DND-41 (cell line): ENCODE results near the gene MYB.

ENCODE experiments used
- EZH2 ChIP-seq: IDR thresholded peaks from 3 replicates; pipeline ENCODE4 v1.6.1; 2012; ENCODE audit warnings: borderline replicate concordance, low read depth, mild to moderate bottlenecking, moderate library complexity, low read length, inconsistent platforms; ENCODE audit not compliant: severe bottlenecking
- TF ChIP-seq, protein P1 (sequence below): IDR thresholded peaks from 2 replicates; pipeline ENCODE4 v1.5.1; 2012; ENCODE audit warnings: borderline replicate concordance, low read length, moderate library complexity, mild to moderate bottlenecking; ENCODE audit not compliant: poor library complexity, severe bottlenecking; ENCODE audit errors: extremely low read depth

- TF ChIP-seq, protein P1, sequence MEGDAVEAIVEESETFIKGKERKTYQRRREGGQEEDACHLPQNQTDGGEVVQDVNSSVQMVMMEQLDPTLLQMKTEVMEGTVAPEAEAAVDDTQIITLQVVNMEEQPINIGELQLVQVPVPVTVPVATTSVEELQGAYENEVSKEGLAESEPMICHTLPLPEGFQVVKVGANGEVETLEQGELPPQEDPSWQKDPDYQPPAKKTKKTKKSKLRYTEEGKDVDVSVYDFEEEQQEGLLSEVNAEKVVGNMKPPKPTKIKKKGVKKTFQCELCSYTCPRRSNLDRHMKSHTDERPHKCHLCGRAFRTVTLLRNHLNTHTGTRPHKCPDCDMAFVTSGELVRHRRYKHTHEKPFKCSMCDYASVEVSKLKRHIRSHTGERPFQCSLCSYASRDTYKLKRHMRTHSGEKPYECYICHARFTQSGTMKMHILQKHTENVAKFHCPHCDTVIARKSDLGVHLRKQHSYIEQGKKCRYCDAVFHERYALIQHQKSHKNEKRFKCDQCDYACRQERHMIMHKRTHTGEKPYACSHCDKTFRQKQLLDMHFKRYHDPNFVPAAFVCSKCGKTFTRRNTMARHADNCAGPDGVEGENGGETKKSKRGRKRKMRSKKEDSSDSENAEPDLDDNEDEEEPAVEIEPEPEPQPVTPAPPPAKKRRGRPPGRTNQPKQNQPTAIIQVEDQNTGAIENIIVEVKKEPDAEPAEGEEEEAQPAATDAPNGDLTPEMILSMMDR: no peak
- TF ChIP-seq EZH2: no peak
These were observed 81.0 kb downstream of the MYB start for GRCh38 chr6:135261872-135262725.
